Measurements from ENCODE around the gene VASH2.

VASH2 gene

DNA sequence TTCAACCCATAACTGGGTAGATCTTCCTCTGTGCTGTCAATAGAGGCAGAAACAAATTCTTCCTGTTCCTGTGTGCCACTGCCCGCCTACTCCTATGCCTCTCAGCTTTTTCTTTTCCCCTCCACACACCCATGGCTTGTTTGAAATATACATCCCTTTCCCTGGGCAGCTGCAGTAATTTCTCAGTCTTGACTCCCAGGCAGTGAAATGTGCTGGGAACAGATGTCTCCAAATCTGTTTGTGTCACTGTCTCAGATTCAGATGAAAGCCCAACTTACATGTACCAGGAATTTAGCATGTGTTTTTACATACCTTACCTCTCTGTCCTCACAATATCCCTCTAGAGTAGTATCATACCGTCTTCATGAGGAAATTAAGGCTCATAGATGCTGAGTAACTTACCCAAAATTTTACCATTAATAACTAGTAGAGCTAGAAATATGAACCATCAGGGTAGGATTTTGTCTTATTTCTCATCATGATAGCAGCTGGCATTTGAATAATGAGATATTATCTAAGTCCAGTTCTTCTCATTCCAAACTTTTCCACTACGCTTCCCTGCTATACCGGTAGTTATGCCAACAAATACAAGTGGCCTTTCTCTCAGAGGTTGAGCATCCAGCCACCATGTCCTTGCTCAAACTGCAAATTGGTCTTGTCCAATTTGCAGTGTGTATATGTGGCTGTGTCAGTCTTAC is 4.7 kb upstream of the VASH2 start:
- TF ChIP-seq, protein P1, sequence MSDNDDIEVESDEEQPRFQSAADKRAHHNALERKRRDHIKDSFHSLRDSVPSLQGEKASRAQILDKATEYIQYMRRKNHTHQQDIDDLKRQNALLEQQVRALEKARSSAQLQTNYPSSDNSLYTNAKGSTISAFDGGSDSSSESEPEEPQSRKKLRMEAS (IDR thresholded peaks at IDR 0.05) = no peak
- TF ChIP-seq CEBPB (IDR thresholded peaks at IDR 0.05) = no peak
- no peak for TF ChIP-seq TAF1 (IDR thresholded peaks at IDR 0.05; ENCODE audit: low read depth)
- no peak for TF ChIP-seq TCF12 (IDR thresholded peaks at IDR 0.05; ENCODE audit: low read depth)
- TF ChIP-seq, protein P2, sequence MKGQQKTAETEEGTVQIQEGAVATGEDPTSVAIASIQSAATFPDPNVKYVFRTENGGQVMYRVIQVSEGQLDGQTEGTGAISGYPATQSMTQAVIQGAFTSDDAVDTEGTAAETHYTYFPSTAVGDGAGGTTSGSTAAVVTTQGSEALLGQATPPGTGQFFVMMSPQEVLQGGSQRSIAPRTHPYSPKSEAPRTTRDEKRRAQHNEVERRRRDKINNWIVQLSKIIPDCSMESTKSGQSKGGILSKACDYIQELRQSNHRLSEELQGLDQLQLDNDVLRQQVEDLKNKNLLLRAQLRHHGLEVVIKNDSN (IDR thresholded peaks at IDR 0.05) = no peak

DNA sequence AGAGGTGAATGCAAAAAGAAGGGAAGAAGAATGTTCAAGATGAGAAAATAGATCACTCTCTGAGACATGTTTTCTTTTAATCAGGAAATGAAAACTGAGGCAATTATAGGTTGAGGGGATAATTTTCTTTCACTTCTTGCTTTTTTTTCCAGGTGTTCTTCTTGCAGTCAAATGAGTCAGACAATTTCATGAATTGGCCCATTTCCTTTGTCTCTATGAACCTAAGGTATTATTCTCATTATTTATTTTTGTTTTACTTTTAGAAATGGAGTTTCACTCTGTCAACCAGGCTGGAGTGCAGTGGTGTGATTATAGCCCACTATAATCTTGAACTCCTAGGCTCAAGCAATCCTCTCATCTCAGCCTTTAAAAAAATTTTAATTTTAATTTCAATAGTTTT is 3.5 kb upstream of the VASH2 start:
- TF ChIP-seq CEBPB (IDR thresholded peaks at IDR 0.05) (no peak), EP300 (IDR thresholded peaks at IDR 0.05; ENCODE audit: borderline replicate concordance) (no peak), ZBTB7A (IDR thresholded peaks at IDR 0.05; ENCODE audit: low read depth) (no peak), FOXM1 (IDR thresholded peaks at IDR 0.05; ENCODE audit: borderline replicate concordance, low read depth) (no peak), RAD21 (IDR thresholded peaks at IDR 0.05; ENCODE audit: low read depth) (no peak), TCF12 (IDR thresholded peaks at IDR 0.05; ENCODE audit: low read depth) (no peak), NFIC (IDR thresholded peaks at IDR 0.05) (no peak), TEAD4 (IDR thresholded peaks at IDR 0.05) (no peak), EGR1 (IDR thresholded peaks at IDR 0.05) (no peak), REST (IDR thresholded peaks at IDR 0.05; ENCODE audit: low read depth) (no peak), TAF1 (IDR thresholded peaks at IDR 0.05; ENCODE audit: low read depth) (no peak), YY1 (IDR thresholded peaks at IDR 0.05; ENCODE audit: low read depth) (no peak), CREB1 (IDR thresholded peaks at IDR 0.05; ENCODE audit: low read depth) (no peak)
- TF ChIP-seq, protein P2 (IDR thresholded peaks at IDR 0.05) = no peak
- TF ChIP-seq, protein P1 (IDR thresholded peaks at IDR 0.05) = no peak

GRCh38 chr1:212949771-212950170 is 570 bp upstream of the VASH2 start:
- TF ChIP-seq RAD21 (IDR thresholded peaks at IDR 0.05; ENCODE audit: low read depth) (no peak), TAF1 (IDR thresholded peaks at IDR 0.05; ENCODE audit: low read depth) (no peak), EP300 (IDR thresholded peaks at IDR 0.05; ENCODE audit: borderline replicate concordance) (no peak), TCF12 (IDR thresholded peaks at IDR 0.05; ENCODE audit: low read depth) (no peak), FOXM1 (IDR thresholded peaks at IDR 0.05; ENCODE audit: borderline replicate concordance, low read depth) (no peak), CEBPB (IDR thresholded peaks at IDR 0.05) (no peak), TEAD4 (IDR thresholded peaks at IDR 0.05) (no peak), YY1 (IDR thresholded peaks at IDR 0.05; ENCODE audit: low read depth) (no peak), EGR1 (IDR thresholded peaks at IDR 0.05) (no peak), REST (IDR thresholded peaks at IDR 0.05; ENCODE audit: low read depth) (no peak), CREB1 (IDR thresholded peaks at IDR 0.05; ENCODE audit: low read depth) (no peak), NFIC (IDR thresholded peaks at IDR 0.05) (no peak), ZBTB7A (IDR thresholded peaks at IDR 0.05; ENCODE audit: low read depth) (no peak)
- TF ChIP-seq, protein P2 (IDR thresholded peaks at IDR 0.05) = no peak
- TF ChIP-seq, protein P1 (IDR thresholded peaks at IDR 0.05) = no peak

GRCh38 chr1:212951126-212951946 is 995 bp downstream of the VASH2 start:
- TF ChIP-seq ZBTB7A (IDR thresholded peaks at IDR 0.05; ENCODE audit: low read depth) (0 out of 2 replicates have a peak, but pooled peaks have one; percentile 11), FOXM1 (IDR thresholded peaks at IDR 0.05; ENCODE audit: borderline replicate concordance, low read depth) (no peak)
- TF ChIP-seq, protein P1 (IDR thresholded peaks at IDR 0.05) = no peak

Data from Ishikawa (cell line).